NCI-H2171 treated with DMSO at 0.1 percent for 48 hours (cell line): ENCODE data around the gene AGBL4.

Source experiments
- DNase-seq: peaks from one replicate; lab custom pipeline; 2025; lab: John Stamatoyannopoulos, UW

Gene AGBL4

GRCh38 chr1:48592330-48592729 lies 1431.4 kb downstream of the AGBL4 start:
- no peak for DNase-seq

DNA sequence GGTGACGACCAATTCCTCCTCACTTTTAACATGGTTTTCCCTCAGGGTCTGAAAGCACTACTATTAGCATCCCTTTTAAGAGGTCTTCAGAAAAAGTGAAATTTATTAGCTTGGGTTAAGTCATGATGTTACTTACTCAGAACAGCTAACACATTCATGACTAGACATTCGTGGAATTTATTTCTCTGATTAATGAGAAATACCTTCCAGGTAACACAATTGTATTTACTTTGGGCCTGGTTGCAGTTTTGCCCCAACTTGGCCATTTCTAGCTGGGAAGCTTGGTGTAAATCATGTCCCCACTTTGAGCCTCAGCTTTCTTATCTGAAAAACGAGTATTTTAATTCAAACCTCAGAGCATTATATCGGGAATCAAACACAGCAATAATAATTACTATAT lies 1432.6 kb downstream of the AGBL4 start:
- no peak for DNase-seq

GRCh38 chr1:48588061-48588460 lies 1435.7 kb downstream of the AGBL4 start:
- DNase-seq: no peak

DNA sequence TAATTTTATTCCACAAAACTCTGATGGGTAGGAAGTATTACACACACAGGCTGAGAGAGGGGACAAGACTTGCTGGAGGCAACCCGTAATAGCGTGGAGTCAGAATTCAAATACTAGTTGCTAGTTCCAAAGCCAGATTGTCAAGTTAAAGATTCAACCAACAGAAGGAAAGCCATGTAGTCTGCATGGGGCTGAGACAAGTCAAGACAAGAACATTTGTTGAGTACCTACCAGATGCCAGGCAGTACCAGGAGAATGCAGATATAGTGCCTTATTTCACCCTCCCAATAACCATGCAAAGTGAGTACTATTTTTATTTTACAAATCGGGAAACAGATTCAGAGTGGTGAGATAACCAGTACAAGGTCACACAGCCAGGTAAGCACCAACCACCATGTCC lies 1441.3 kb downstream of the AGBL4 start:
- DNase-seq: peak; percentile 83

DNA sequence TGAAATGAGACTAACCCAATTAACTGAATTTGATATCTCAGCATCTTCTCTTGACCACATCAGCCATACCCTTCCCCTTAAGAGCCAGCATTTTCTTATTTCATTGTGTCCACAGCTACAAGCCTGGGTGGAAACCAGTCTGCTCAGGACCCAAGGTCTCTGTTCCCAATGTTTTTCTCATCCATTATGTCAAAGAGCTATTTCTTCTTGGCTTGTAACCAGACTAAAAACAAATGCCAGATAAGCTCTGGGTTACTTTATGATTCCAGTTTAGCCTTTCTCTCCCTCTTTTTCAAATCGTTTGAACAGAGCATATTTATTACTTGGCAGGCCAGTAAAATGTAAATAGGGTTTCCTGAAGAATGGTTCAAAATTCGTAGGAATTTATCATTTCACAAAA lies 1442.5 kb downstream of the AGBL4 start:
- no peak for DNase-seq

DNA sequence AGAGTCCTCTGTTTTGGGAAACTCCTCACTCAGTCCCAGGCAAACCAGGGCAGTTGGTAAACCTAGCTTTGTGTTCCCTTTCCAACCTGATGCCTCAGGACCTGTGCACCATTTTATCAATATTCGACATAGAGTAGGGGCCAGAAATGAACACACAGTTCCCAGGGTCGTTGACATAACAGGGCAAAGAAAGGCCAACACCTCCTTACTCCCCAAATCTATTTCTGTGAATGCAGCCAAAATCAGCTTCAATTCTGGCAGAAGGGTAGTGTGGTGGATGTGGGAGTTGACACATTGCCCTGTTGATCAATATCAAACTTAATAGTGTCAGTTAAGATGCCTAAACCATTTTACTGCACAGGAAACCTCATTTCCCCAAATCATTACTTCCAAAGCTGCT lies 1447.2 kb downstream of the AGBL4 start:
- no peak for DNase-seq

DNA sequence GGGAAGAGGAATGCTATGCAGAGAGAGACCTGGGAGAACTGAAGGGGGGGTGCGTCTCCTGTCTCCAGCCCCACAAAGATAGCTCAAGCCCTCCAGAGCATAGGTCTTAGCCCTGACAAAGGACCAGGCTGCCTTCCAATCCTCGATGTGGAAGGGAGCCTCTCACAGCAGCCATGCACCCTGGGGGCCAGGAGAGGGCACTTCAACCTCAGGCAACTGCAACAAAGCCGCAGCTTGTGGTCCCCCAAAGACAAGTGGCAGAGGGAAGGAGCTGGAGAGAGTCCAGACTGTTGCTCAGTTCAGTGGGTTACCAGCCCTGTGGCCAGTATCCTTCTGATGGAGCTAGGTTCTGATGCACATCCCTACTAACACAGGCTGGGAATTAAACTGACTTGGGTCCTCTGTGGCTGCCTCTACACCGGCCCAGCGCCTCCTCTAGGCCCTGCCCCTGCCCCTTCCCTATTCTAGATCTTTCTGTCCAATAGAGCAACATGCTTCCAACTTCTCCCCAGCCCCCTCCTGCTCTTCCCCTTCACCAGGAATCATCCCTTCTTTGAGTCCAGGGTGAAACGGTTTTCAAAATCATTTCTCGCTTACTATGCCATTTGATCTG lies 1451.0 kb downstream of the AGBL4 start:
- DNase-seq: peak; percentile 79

DNA sequence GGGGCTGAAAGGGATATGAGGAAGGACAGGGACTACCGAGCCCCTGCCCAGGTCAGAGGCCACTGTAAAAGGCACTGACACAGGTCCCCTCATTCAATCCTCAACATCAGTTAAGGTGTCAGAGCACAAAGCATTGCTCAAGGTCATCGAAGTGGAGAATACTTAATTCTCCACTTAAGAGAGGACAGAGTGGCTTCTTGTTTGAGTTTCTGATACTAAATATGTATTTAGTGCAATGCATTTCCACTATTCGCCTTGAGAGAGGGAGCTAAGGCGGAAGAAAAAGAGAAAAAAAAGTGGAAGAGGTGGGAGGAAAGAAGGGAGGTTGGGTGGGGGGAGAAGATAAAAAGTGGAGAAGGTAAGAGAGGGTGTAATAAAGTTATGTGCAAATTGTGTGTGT lies 1451.6 kb downstream of the AGBL4 start:
- no peak for DNase-seq

DNA sequence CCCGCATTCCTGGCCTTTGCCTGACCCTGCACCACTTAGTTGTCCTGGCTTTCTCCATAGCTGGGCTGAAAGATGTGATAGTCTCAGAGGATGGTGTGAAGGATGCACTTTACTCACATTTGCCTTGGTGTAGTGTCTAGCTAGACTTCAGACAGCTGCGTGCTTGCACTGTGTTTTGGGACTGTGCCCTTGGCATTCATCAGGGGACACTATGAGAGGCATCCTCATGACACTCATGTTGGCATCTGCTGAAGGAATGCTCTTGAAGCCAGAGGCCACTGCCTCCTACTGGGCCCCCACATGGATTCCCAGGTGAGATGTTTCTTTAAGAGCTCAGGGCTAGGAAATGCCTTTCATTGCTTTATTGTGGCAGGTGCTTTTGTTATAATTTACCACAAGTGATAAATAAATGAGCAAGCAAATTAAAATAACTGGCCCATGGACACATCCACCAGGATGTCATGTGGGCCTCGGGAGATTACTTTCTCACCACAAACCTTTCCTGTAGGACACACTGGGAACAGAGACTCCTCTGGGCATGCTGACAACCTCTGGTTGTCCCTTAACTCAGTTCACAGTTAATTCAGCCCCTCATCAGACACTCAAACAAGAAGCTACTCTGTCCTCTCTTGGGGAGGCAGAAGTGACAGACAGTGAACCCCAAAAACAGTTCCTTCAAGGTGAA lies 1452.3 kb downstream of the AGBL4 start:
- DNase-seq: no peak

GRCh38 chr1:48570568-48570967 lies 1453.2 kb downstream of the AGBL4 start:
- DNase-seq: no peak

DNA sequence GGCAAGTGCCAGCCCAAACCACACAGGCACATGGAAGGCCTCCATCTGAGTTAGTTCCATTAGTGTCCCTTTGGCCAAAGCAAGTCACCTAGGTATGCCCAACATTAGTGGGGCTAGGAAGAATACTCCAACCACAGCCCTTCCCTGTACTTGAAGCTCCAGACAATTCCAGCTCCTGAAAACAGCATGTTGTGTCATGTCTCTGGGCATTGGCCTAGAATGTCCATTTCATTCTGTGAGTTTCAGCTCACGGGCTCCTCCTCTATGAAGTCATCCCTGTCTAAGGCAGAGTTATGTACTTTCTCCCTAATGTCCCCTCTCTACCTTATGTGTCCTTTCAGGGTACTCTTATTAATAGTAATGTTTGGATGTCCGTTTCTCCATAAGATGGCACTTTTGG lies 1455.3 kb downstream of the AGBL4 start:
- DNase-seq: no peak

- DNase-seq: no peak
Observed at GRCh38 chr1:48566492-48566891, 1457.3 kb downstream of the AGBL4 start.

DNA sequence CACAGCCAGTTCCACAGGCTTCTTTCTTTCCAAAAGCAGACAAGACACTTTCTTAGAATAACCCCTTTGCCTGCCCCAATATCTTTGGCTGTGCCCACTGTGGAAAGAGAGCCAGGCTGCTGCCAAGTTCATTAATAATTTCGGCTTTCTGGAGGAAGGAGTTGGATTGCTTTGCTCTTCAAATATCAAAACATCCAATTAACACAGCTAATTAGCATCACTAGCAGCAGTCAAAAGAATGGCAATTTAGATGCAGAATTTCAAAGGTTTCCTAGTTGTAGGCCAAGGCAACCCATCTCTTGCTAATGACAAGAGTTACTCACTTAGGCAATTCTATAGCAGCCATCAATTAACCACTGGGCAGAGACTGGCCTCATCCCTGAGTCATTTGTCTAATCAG lies 1460.7 kb downstream of the AGBL4 start:
- DNase-seq: no peak

DNA sequence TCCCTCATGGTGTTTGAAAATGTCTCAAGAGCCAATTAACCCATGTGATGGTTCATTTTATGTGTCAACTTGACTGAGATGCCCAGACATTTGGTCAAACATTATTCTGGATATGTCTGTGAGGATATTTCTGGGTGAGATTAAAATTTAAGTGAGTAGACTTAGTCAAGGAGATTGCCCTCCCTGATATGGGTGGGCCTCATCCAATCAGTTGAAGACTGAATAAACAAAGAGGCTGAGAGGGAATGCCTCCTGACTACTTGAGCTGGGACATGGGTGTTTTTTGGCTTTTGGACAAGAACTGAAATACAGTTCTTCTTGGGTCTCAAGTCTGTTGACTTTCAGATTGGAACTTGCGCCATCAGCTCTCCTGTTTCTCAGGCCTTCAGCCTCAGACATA lies 1462.3 kb downstream of the AGBL4 start:
- DNase-seq: no peak

GRCh38 chr1:48560577-48560976 lies 1463.2 kb downstream of the AGBL4 start:
- no peak for DNase-seq

DNA sequence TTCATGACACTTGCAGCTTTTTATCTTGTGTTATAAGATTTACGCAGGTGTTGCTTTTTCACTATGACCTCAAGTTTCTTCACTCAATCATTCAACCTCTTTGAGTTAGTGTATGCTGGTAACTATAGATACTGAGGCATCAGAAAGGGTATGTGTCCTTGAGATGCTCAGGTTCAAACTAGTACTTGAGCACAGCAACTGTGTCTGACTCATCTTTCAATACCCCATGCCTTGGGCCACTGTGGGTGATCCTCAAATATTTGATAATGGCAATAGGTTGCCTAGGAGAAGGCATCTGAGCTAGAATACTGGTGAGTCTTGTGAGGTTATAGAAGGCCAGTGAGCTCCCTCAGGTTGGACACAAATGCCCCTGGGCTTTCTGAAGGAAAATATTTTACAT lies 1463.6 kb downstream of the AGBL4 start:
- no peak for DNase-seq

- no peak for DNase-seq
Observed at GRCh38 chr1:48558366-48558765, 1465.4 kb downstream of the AGBL4 start.

- DNase-seq: no peak
Observed at GRCh38 chr1:48556186-48556850, 1467.4 kb downstream of the AGBL4 start.

- DNase-seq: no peak
Observed at GRCh38 chr1:48555271-48555670, 1468.5 kb downstream of the AGBL4 start.

- no peak for DNase-seq
Observed at GRCh38 chr1:48552903-48553606, 1470.7 kb downstream of the AGBL4 start.

DNA sequence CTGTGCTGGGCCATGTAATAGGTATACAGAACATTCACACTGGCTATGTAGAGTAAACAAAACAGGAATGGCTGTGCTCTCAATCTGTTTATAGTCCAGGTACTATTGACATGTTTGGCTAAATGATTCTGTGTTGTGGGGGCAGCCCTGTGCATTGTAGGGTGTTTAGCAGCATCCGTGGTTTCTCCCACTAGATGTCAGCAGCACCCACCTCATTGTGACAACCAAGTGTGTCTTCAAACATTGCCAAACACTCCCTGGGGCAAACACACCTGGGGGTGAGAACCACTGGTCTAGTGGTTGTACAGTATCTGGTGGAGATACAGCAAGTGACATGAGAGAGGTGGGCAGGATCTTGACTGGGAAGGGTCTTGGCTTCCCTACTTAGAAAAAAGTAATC lies 1471.3 kb downstream of the AGBL4 start:
- no peak for DNase-seq

DNA sequence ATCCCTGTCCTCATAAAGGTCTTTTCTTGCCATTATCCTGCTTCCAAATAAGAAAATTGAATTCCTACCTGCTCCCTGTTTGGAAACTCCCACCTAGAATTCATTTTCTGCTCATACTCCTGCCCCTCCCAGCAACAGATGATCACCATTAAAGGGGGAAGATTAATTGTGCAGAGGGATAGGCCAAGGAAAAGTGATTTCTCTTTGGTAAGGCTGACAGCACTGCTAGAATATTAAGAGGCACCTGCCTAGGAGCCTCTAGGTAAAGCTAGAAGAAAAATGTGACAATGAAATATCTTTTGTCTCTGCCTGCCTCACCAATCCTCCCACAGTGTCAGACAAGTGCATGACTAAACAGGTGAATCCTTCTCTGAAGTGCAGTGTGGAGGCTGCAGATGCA lies 1474.8 kb downstream of the AGBL4 start:
- DNase-seq: no peak
